Vagina (tissue), 2 donors: ENCODE results near the gene QKI. TPM values are rescaled to one million over a fixed set of nuclear protein-coding genes. Genes with fewer than 3 reads are reported as not detected.

Source experiments
- DNase-seq, 2 donors: peaks; one replicate each; pipeline ENCODE4 v3.0.0-alpha.2; 2017; ENCODE audit errors: extremely low spot score in 2 of 2
- H3K27ac ChIP-seq: fragments of 200-600 bp; sonication (generic); one replicate; pipeline ENCODE4 v1.5.1; 2019
- H3K27me3 ChIP-seq: fragments of 200-600 bp; sonication (generic); one replicate; pipeline ENCODE4 v1.5.1; 2019
- H3K36me3 ChIP-seq, 2 donors: fragments of 200-600 bp; sonication (generic); one replicate each; pipeline ENCODE4 v1.5.1; 2017 to 2019
- H3K4me1 ChIP-seq: fragments of 200-600 bp; sonication (generic); one replicate; pipeline ENCODE4 v1.5.1; 2019
- H3K4me3 ChIP-seq, 2 donors: fragments of 200-600 bp; sonication (generic); 1 replicate in 1 of 2; 2 replicates in 1 of 2; pipeline ENCODE4 v1.5.1; 2016 to 2019
- H3K9me3 ChIP-seq: fragments of 200-600 bp; sonication (generic); one replicate; pipeline ENCODE4 v1.5.1; 2019
- CTCF ChIP-seq, 3 experiments: fragments of 450-650 bp in 2 of 3; fragments of 200-600 bp in 1 of 3; sonication (generic) in 1 of 3; IDR thresholded peaks; one replicate each; pipeline ENCODE4 v1.5.1; 2017 to 2019; ENCODE audit warnings: antibody characterized with exemption in 3 of 3, mild to moderate bottlenecking in 2 of 3, moderate library complexity in 2 of 3
- POLR2A ChIP-seq, 2 donors: fragments of 450-650 bp; IDR thresholded peaks; one replicate each; pipeline ENCODE4 v1.6.1; 2017; ENCODE audit warnings: antibody characterized with exemption in 2 of 2, mild to moderate bottlenecking in 2 of 2, moderate library complexity in 2 of 2
- POLR2AphosphoS5 ChIP-seq, 2 donors: sonication (generic); formaldehyde crosslinking; IDR thresholded peaks; one replicate each; pipeline ENCODE4 v1.9.0; 2017; ENCODE audit warnings: antibody characterized with exemption in 2 of 2, mild to moderate bottlenecking in 2 of 2, low read depth in 1 of 2; ENCODE audit not compliant: insufficient read depth in 1 of 2
- intact Hi-C: fragments of 100-400 bp; cut with DNase I; formaldehyde crosslinking; loops from one replicate; pipeline ENCODE4 v1.15.1; 2023
- total RNA-seq: library from RNA; depleted of rRNA; stranded (reverse); fragments of >200 nt; gene quantifications from one replicate; pipeline ENCODE4 v1.2.3, GENCODE V29; 2016

Gene QKI
- total RNA-seq, 1 donor from 2014 or later = 142 TPM

- peak overlapping the region; percentile 8 for H3K27ac ChIP-seq
- intact Hi-C loops = no loop called here
- H3K4me3 ChIP-seq = peak overlapping the region in 1 of 2 donors; percentile 28
- TF ChIP-seq POLR2AphosphoS5 (IDR thresholded peaks at IDR 0.05; ENCODE audit: insufficient read depth in 1 of 2, low read depth in 1 of 2) (no peak), POLR2A (IDR thresholded peaks at IDR 0.05) (no peak), CTCF (IDR thresholded peaks at IDR 0.05) (no peak)
- H3K4me1 ChIP-seq = peaks cover 54% of the 10 kb centered on the region
- H3K9me3 ChIP-seq = no peaks in the 10 kb centered on the region
- DNase-seq = no peak
- H3K36me3 ChIP-seq = no peaks in the 10 kb centered on the region
- no peaks in the 10 kb centered on the region for H3K27me3 ChIP-seq
These were observed 45.8 kb downstream of the QKI start for GRCh38 chr6:163460307-163460782.

DNA sequence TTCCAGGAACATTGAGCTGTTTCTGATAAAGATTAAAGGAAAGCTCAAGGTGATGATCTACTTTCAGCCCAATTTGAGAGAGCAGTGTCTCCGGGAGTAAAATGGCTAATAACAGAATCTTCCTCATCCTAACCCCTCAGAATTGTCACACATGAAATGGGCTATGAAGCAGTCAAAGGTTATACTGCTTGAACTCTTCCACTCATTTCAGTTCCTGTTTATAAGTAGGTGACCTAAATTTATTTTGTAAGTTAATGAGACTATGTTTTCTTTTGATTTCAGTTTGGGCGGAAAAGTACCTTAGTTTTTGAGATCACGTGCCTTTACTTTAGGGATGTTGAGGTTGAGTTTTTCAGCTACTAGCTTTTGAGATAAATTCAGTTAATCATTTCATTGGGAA is 47.2 kb downstream of the QKI start:
- H3K4me3 ChIP-seq = no peak overlapping the region
- H3K36me3 ChIP-seq = no peaks in the 10 kb centered on the region
- intact Hi-C loops = no loop called here
- H3K9me3 ChIP-seq = no peaks in the 10 kb centered on the region
- no peak for DNase-seq
- H3K27ac ChIP-seq = no peak overlapping the region
- H3K27me3 ChIP-seq = no peaks in the 10 kb centered on the region
- no peak for TF ChIP-seq POLR2AphosphoS5 (IDR thresholded peaks at IDR 0.05; ENCODE audit: insufficient read depth in 1 of 2, low read depth in 1 of 2)
- TF ChIP-seq POLR2A (IDR thresholded peaks at IDR 0.05) = no peak
- TF ChIP-seq CTCF (IDR thresholded peaks at IDR 0.05) = no peak
- H3K4me1 ChIP-seq = peaks cover 56% of the 10 kb centered on the region

DNA sequence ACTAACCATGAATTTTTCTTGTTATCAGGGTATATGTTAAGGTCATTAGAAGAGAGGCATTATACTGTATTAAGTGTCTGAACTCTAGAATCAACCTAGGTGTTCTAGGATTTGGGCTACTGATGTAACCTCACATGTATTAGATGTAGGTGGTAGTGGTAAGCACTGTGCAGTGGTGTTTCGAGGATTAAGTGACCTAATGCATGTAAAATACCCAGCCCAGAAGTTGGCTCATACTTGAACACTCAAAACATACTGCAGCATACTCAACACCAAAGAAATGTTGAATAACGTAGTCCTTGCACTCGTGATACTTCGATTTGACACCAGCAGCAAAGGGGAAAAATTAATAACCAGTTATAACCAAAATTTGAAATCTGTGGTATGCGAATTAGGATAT is 48.7 kb downstream of the QKI start:
- Histone ChIP-seq H3K4me1 (peaks cover 53% of the 10 kb centered on the region), H3K27me3 (no peaks in the 10 kb centered on the region), H3K9me3 (no peaks in the 10 kb centered on the region), H3K36me3 (no peaks in the 10 kb centered on the region), H3K4me3 (no peak overlapping the region), H3K27ac (no peak overlapping the region)
- TF ChIP-seq POLR2AphosphoS5 (IDR thresholded peaks at IDR 0.05; ENCODE audit: insufficient read depth in 1 of 2, low read depth in 1 of 2) = no peak
- TF ChIP-seq POLR2A (IDR thresholded peaks at IDR 0.05) = no peak
- TF ChIP-seq CTCF (IDR thresholded peaks at IDR 0.05) = no peak
- intact Hi-C loops = no loop called here
- no peak for DNase-seq

- Histone ChIP-seq H3K27me3 (no peaks in the 10 kb centered on the region), H3K4me3 (no peak overlapping the region), H3K36me3 (no peaks in the 10 kb centered on the region), H3K9me3 (no peaks in the 10 kb centered on the region), H3K27ac (no peak overlapping the region), H3K4me1 (peaks cover 53% of the 10 kb centered on the region)
- DNase-seq = no peak
- TF ChIP-seq CTCF (IDR thresholded peaks at IDR 0.05) (no peak), POLR2A (IDR thresholded peaks at IDR 0.05) (no peak), POLR2AphosphoS5 (IDR thresholded peaks at IDR 0.05; ENCODE audit: insufficient read depth in 1 of 2, low read depth in 1 of 2) (no peak)
- intact Hi-C loops = no loop called here
These were observed 49.3 kb downstream of the QKI start for GRCh38 chr6:163463795-163464194.

DNA sequence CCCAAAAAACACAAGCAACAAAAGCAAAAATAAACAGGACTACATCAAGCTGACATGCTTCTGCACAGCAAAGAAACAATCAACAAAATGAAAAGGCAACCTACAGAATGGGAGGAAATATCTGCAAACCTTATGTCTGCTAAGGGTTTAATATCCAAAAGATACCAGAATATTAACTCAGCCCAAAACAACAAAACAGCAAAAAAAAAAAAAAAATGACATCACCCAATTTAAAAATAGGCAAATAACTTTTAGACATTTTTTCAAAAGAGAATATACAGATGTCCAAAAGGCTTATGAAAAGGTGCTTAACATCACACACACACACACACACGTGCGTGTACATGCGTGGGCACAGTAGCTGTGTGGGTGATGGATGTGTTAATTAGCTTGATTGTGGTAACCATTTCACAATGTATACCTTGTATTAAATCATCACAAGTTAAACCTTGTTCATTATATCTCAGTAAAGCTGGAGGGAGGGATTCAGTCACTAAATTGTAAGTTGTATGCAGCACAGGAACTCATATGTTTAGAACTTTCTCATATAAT is 52.4 kb downstream of the QKI start:
- Histone ChIP-seq H3K27ac (no peak overlapping the region), H3K36me3 (peaks cover 0 to 11% of the 10 kb centered on the region in 2 donors), H3K27me3 (no peaks in the 10 kb centered on the region), H3K9me3 (no peaks in the 10 kb centered on the region), H3K4me3 (no peak overlapping the region), H3K4me1 (peaks cover 23% of the 10 kb centered on the region)
- intact Hi-C loops = no loop called here
- no peak for DNase-seq
- TF ChIP-seq POLR2AphosphoS5 (IDR thresholded peaks at IDR 0.05; ENCODE audit: insufficient read depth in 1 of 2, low read depth in 1 of 2) (no peak), POLR2A (IDR thresholded peaks at IDR 0.05) (no peak), CTCF (IDR thresholded peaks at IDR 0.05) (no peak)
